Measurements from ENCODE around the gene CACNG7.
"Not testable (repeated sequence)": the region's sequence is repeated elsewhere in the genome, so short reads cannot be mapped to it uniquely, and the experiment has no call there.

Gene CACNG7

GRCh38 chr19:53908935-53909415 is at the start of gene CACNG7:
Gene CACNG7 (plus strand): TSS chr19:53909278. CDS start chr19:53912832, 3,554 bp downstream.
- Histone ChIP-seq H3K4me3 (ENCODE audit: low read depth in 1 of 2, low read length in 2 of 2) (peak within 1 kb of the TSS in 1 of 2 donors; percentile 35), H3K36me3 (ENCODE audit: control insufficient read depth in 1 of 2, insufficient read depth in 2 of 2, low read length in 2 of 2) (no peaks in the 10 kb centered on the region), H3K4me1 (ENCODE audit: control insufficient read depth in 1 of 2, insufficient read depth in 2 of 2, low read length in 2 of 2) (peaks cover 0 to 34% of the 10 kb centered on the region in 2 donors), H3K27ac (ENCODE audit: low read length) (no peak within 1 kb of the TSS), H3K9me3 (ENCODE audit: control insufficient read depth in 1 of 2, low read length in 2 of 2) (no peaks in the 10 kb centered on the region), H3K27me3 (ENCODE audit: low read depth, low read length) (peaks cover 59% of the 10 kb centered on the region)

GRCh38 chr19:53864308-53864836 is 44.7 kb upstream of the CACNG7 start:
- H3K9me3 ChIP-seq (ENCODE audit: control insufficient read depth in 1 of 2, low read length in 2 of 2): no peaks in the 10 kb centered on the region
- no peak overlapping the region for H3K4me3 ChIP-seq (ENCODE audit: low read depth in 1 of 2, low read length in 2 of 2)
- peaks cover 3 to 22% of the 10 kb centered on the region in 2 donors for H3K4me1 ChIP-seq (ENCODE audit: control insufficient read depth in 1 of 2, insufficient read depth in 2 of 2, low read length in 2 of 2)
- no peak overlapping the region for H3K27ac ChIP-seq (ENCODE audit: low read length)
- no peaks in the 10 kb centered on the region for H3K27me3 ChIP-seq (ENCODE audit: low read depth, low read length)
- peaks cover 0 to 15% of the 10 kb centered on the region in 2 donors for H3K36me3 ChIP-seq (ENCODE audit: control insufficient read depth in 1 of 2, insufficient read depth in 2 of 2, low read length in 2 of 2)

- H3K27me3 ChIP-seq (ENCODE audit: low read depth, low read length): no peaks in the 10 kb centered on the region
- peak overlapping the region; percentile 60 to 96 for H3K4me3 ChIP-seq (ENCODE audit: low read depth in 1 of 2, low read length in 2 of 2)
- H3K27ac ChIP-seq (ENCODE audit: low read length): no peak overlapping the region
- no peaks in the 10 kb centered on the region for H3K9me3 ChIP-seq (ENCODE audit: control insufficient read depth in 1 of 2, low read length in 2 of 2)
- peaks cover 3 to 26% of the 10 kb centered on the region in 2 donors for H3K4me1 ChIP-seq (ENCODE audit: control insufficient read depth in 1 of 2, insufficient read depth in 2 of 2, low read length in 2 of 2)
- peaks cover 0 to 15% of the 10 kb centered on the region in 2 donors for H3K36me3 ChIP-seq (ENCODE audit: control insufficient read depth in 1 of 2, insufficient read depth in 2 of 2, low read length in 2 of 2)
Observed at GRCh38 chr19:53865523-53865917, 43.6 kb upstream of the CACNG7 start.

- Histone ChIP-seq H3K4me1 (ENCODE audit: control insufficient read depth in 1 of 2, insufficient read depth in 2 of 2, low read length in 2 of 2) (peaks cover 5 to 33% of the 10 kb centered on the region in 2 donors), H3K9me3 (ENCODE audit: control insufficient read depth in 1 of 2, low read length in 2 of 2) (no peaks in the 10 kb centered on the region), H3K4me3 (ENCODE audit: low read depth in 1 of 2, low read length in 2 of 2) (peak overlapping the region; percentile 60 to 96), H3K27ac (ENCODE audit: low read length) (peak overlapping the region; percentile 97), H3K36me3 (ENCODE audit: control insufficient read depth in 1 of 2, insufficient read depth in 2 of 2, low read length in 2 of 2) (peaks cover 0 to 18% of the 10 kb centered on the region in 2 donors), H3K27me3 (ENCODE audit: low read depth, low read length) (no peaks in the 10 kb centered on the region)
Observed at GRCh38 chr19:53865918-53866864, 42.9 kb upstream of the CACNG7 start.

- H3K27ac ChIP-seq (ENCODE audit: low read length): peak overlapping the region; percentile 97
- H3K4me3 ChIP-seq (ENCODE audit: low read depth in 1 of 2, low read length in 2 of 2): peak overlapping the region; percentile 60 to 96
- peaks cover 6 to 37% of the 10 kb centered on the region in 2 donors for H3K4me1 ChIP-seq (ENCODE audit: control insufficient read depth in 1 of 2, insufficient read depth in 2 of 2, low read length in 2 of 2)
- peaks cover 0 to 21% of the 10 kb centered on the region in 2 donors for H3K36me3 ChIP-seq (ENCODE audit: control insufficient read depth in 1 of 2, insufficient read depth in 2 of 2, low read length in 2 of 2)
- no peaks in the 10 kb centered on the region for H3K27me3 ChIP-seq (ENCODE audit: low read depth, low read length)
- no peaks in the 10 kb centered on the region for H3K9me3 ChIP-seq (ENCODE audit: control insufficient read depth in 1 of 2, low read length in 2 of 2)
Observed at GRCh38 chr19:53866865-53867224, 42.2 kb upstream of the CACNG7 start.

- peak within 1 kb of the TSS; percentile 97 for H3K27ac ChIP-seq (ENCODE audit: low read length)
- peaks cover 6 to 40% of the 10 kb centered on the region in 2 donors for H3K4me1 ChIP-seq (ENCODE audit: control insufficient read depth in 1 of 2, insufficient read depth in 2 of 2, low read length in 2 of 2)
- no peaks in the 10 kb centered on the region for H3K27me3 ChIP-seq (ENCODE audit: low read depth, low read length)
- peaks cover 0 to 21% of the 10 kb centered on the region in 2 donors for H3K36me3 ChIP-seq (ENCODE audit: control insufficient read depth in 1 of 2, insufficient read depth in 2 of 2, low read length in 2 of 2)
- peak within 1 kb of the TSS; percentile 96 to 97 for H3K4me3 ChIP-seq (ENCODE audit: low read depth in 1 of 2, low read length in 2 of 2)
- no peaks in the 10 kb centered on the region for H3K9me3 ChIP-seq (ENCODE audit: control insufficient read depth in 1 of 2, low read length in 2 of 2)
Observed at GRCh38 chr19:53867225-53868090, 41.6 kb upstream of the CACNG7 start, which contains the start of gene MYADM. Gene MYADM (plus strand): TSS chr19:53867883. CDS start chr19:53873530, 5,647 bp downstream.

- H3K4me1 ChIP-seq (ENCODE audit: control insufficient read depth in 1 of 2, insufficient read depth in 2 of 2, low read length in 2 of 2): peaks cover 6 to 48% of the 10 kb centered on the region in 2 donors
- H3K36me3 ChIP-seq (ENCODE audit: control insufficient read depth in 1 of 2, insufficient read depth in 2 of 2, low read length in 2 of 2): peaks cover 5 to 23% of the 10 kb centered on the region in 2 donors
- no peaks in the 10 kb centered on the region for H3K9me3 ChIP-seq (ENCODE audit: control insufficient read depth in 1 of 2, low read length in 2 of 2)
- H3K27ac ChIP-seq (ENCODE audit: low read length): peak overlapping the region; percentile 96
- H3K4me3 ChIP-seq (ENCODE audit: low read depth in 1 of 2, low read length in 2 of 2): peak overlapping the region; percentile 96 to 97
- H3K27me3 ChIP-seq (ENCODE audit: low read depth, low read length): no peaks in the 10 kb centered on the region
Observed at GRCh38 chr19:53868091-53868891, 40.8 kb upstream of the CACNG7 start.

GRCh38 chr19:53868892-53869804 is 39.9 kb upstream of the CACNG7 start:
- peaks cover 6 to 57% of the 10 kb centered on the region in 2 donors for H3K4me1 ChIP-seq (ENCODE audit: control insufficient read depth in 1 of 2, insufficient read depth in 2 of 2, low read length in 2 of 2)
- H3K27me3 ChIP-seq (ENCODE audit: low read depth, low read length): no peaks in the 10 kb centered on the region
- H3K36me3 ChIP-seq (ENCODE audit: control insufficient read depth in 1 of 2, insufficient read depth in 2 of 2, low read length in 2 of 2): peaks cover 14 to 32% of the 10 kb centered on the region in 2 donors
- peak overlapping the region; percentile 96 for H3K27ac ChIP-seq (ENCODE audit: low read length)
- H3K4me3 ChIP-seq (ENCODE audit: low read depth in 1 of 2, low read length in 2 of 2): peak overlapping the region; percentile 96 to 97
- H3K9me3 ChIP-seq (ENCODE audit: control insufficient read depth in 1 of 2, low read length in 2 of 2): no peaks in the 10 kb centered on the region

- not testable (repeated sequence) for H3K27me3 ChIP-seq (ENCODE audit: low read depth, low read length); H3K9me3 ChIP-seq (ENCODE audit: control insufficient read depth in 1 of 2, low read length in 2 of 2)
- peak overlapping the region; percentile 52 to 96 for H3K4me3 ChIP-seq (ENCODE audit: low read depth in 1 of 2, low read length in 2 of 2)
- H3K36me3 ChIP-seq (ENCODE audit: control insufficient read depth in 1 of 2, insufficient read depth in 2 of 2, low read length in 2 of 2): peaks cover 18 to 40% of the 10 kb centered on the region in 2 donors
- peak overlapping the region; percentile 96 for H3K27ac ChIP-seq (ENCODE audit: low read length)
- peaks cover 6 to 65% of the 10 kb centered on the region in 2 donors for H3K4me1 ChIP-seq (ENCODE audit: control insufficient read depth in 1 of 2, insufficient read depth in 2 of 2, low read length in 2 of 2)
Observed at GRCh38 chr19:53869805-53870484, 39.1 kb upstream of the CACNG7 start.
